GM12892 (cell line): ENCODE data around the gene LYL1.

ENCODE experiments used
- POLR2A ChIP-seq: IDR thresholded peaks from 2 replicates; pipeline ENCODE4 v1.6.1; 2011; ENCODE audit warnings: low read depth, low read length, control low read depth
- POLR2AphosphoS5 ChIP-seq: IDR thresholded peaks from 2 replicates; pipeline ENCODE4 v1.6.1; 2011; ENCODE audit warnings: low read depth, low read length, control low read depth

- TF ChIP-seq POLR2AphosphoS5 (peak; percentile 33; the same call in 1 of the 2 replicates), POLR2A (peak; percentile 46; the same call in 1 of the 2 replicates)
These were observed 13.9 kb upstream of the LYL1 start, which contains the start of gene TRMT1 for GRCh38 chr19:13116282-13117175.
